ENCODE results near the gene EHMT2. TPM values are rescaled to one million over a fixed set of nuclear protein-coding genes. Genes with fewer than 3 reads are reported as not detected.
A peak's percentile ranks its signal among the peaks of the same experiment; 100 is the strongest.
"Not testable (repeated sequence)": the region's sequence is repeated elsewhere in the genome, so short reads cannot be mapped to it uniquely, and the experiment has no call there.

The EHMT2 gene
- total RNA-seq, 1 experiment from 2014 or later, result 40.4 TPM

DNA sequence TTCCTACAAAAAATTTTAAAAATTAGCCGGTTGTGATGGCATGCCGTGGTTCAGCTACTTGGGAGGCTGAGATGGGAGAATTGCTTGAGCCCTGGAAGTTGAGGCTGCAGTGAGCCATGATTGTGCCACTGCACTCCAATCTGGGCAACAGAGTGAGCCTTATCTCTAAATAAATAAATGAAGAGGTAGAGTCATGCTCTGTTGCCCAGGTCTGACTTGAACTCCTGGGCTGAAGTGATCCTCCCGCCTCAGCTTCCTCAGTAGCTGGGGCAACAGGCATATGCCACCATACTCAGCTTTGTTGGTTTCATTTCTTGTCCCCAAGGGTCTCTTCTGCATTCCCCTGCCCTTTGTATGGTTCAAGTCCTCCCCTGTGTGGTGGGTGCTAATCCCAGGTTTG is 53.0 kb downstream of the EHMT2 start:
- no peak for DNase-seq (ENCODE audit: low read depth in 1 of 2, low spot score in 2 of 2)
- no peaks in the 10 kb centered on the region; the same call in 1 of the 2 replicates for H3K4me1 ChIP-seq (replicated peaks)

GRCh38 chr6:31842053-31842452 is 55.4 kb downstream of the EHMT2 start:
- peaks cover 50% of the 10 kb centered on the region for H3K36me3 ChIP-seq
- DNase-seq (ENCODE audit: low read depth in 1 of 2, low spot score in 2 of 2), result no peak
- no peak overlapping the region for H3K4me3 ChIP-seq
- H3K27me3 ChIP-seq (replicated peaks), result no peaks in the 10 kb centered on the region
- H3K9me3 ChIP-seq (replicated peaks), result no peaks in the 10 kb centered on the region
- H3K27ac ChIP-seq, result no peak overlapping the region
- peaks cover 17% of the 10 kb centered on the region for H3K4me1 ChIP-seq (replicated peaks)

More for the DNA sequence above, 53.0 kb downstream of the EHMT2 start:
- H3K9me3 ChIP-seq (replicated peaks), result no peaks in the 10 kb centered on the region
- peaks cover 25% of the 10 kb centered on the region for H3K36me3 ChIP-seq
- H3K4me3 ChIP-seq, result no peak overlapping the region
- H3K27me3 ChIP-seq (replicated peaks), result no peaks in the 10 kb centered on the region
- H3K27ac ChIP-seq, result no peak overlapping the region

DNA sequence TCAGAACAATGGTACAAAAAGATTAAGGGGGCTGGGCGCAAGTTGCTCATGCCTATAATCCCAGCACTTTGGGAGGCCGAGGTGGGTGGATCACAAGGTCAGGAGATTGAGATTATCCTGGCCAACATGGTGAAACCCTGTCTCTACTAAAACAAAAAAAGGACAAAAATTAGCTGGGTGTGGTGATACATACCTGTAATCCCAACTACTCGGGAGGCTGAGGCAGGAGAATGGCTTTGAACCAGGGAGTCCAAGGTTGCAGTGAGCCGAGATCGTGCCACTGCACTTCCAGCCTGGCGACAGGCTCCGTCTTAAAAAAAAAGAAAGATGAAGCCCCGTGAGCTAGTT is 57.7 kb downstream of the EHMT2 start:
- DNase-seq (ENCODE audit: low read depth in 1 of 2, low spot score in 2 of 2); H3K9me3 ChIP-seq (replicated peaks); H3K27me3 ChIP-seq (replicated peaks); H3K27ac ChIP-seq; H3K4me3 ChIP-seq: not testable (repeated sequence)
- peaks cover 73% of the 10 kb centered on the region for H3K36me3 ChIP-seq
- peaks cover 29% of the 10 kb centered on the region for H3K4me1 ChIP-seq (replicated peaks)

- Histone ChIP-seq H3K4me1 (replicated peaks) (peaks cover 33% of the 10 kb centered on the region), H3K27ac (no peak overlapping the region), H3K4me3 (no peak overlapping the region), H3K36me3 (peaks cover 73% of the 10 kb centered on the region), H3K27me3 (replicated peaks) (no peaks in the 10 kb centered on the region), H3K9me3 (replicated peaks) (no peaks in the 10 kb centered on the region)
- DNase-seq (ENCODE audit: low read depth in 1 of 2, low spot score in 2 of 2), result no peak
These were observed 58.5 kb downstream of the EHMT2 start for GRCh38 chr6:31838968-31839367.

DNA sequence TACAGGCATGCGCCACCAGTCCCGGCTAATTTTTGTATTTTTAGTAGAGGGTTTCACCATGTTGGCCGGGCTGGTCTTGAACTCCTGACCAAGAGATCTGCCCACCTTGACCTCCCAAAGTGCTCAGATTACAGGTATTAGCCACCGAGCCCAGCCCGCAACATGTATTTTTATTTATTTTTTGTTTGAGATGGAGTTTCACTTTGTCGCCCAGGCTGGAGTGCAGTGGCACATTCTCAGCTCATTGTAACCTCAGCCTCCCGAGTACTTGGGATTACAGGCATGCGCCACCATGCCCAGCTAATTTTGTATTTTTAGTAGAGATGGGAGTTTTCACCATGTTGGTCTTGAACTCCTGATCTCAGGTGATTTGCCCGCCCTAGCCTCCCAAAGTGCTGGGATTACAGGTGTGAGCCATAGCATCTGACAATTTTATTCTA is 59.4 kb downstream of the EHMT2 start:
- Histone ChIP-seq H3K4me1 (replicated peaks) (peaks cover 34% of the 10 kb centered on the region), H3K36me3 (peaks cover 73% of the 10 kb centered on the region), H3K4me3 (peak overlapping the region; percentile 74)
- H3K27ac ChIP-seq; H3K27me3 ChIP-seq (replicated peaks); DNase-seq (ENCODE audit: low read depth in 1 of 2, low spot score in 2 of 2); H3K9me3 ChIP-seq (replicated peaks): not testable (repeated sequence)

DNA sequence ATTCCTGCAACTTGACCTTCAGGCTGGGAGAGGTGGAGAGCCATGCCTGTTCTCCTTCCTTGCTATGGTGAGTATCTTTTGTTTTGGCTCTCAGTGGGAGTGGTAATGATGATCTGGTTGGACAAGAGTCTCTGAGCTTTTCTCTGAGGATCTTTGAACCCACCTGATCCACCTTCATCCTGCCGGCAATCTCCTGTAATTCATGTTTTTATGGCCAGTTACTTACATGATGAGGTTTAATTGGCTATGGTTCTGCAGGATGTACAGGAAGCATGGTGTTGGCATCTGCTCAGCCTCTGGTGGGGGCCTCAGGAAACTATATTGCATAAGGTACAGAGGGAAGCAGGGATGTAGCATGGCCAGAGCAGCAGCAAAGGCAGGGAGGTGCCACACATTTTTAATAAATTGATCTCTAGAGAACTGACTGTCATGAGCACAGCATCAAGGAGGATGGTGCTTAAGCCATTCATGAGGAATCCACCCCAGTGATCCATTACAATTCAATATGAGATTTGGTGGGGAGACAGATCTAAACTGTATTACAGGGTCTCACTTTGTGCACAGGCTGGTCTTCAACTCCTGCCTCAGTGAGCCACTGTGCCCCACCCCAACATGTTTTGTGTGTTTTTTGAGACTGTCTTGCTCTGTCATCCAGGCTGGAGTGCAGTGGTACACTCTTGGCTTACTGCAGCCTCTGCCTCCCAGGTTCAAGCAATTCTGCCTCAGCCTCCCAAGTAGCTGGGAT is 60.0 kb downstream of the EHMT2 start:
- Histone ChIP-seq H3K27me3 (replicated peaks) (no peaks in the 10 kb centered on the region), H3K27ac (peak overlapping the region; percentile 1; the same call in 1 of the 2 replicates), H3K36me3 (peaks cover 73% of the 10 kb centered on the region), H3K4me3 (peak overlapping the region; percentile 74), H3K9me3 (replicated peaks) (no peaks in the 10 kb centered on the region), H3K4me1 (replicated peaks) (peaks cover 34% of the 10 kb centered on the region)
- no peak for DNase-seq (ENCODE audit: low read depth in 1 of 2, low spot score in 2 of 2)

GRCh38 chr6:31836474-31837368 is 60.8 kb downstream of the EHMT2 start:
- peaks cover 70% of the 10 kb centered on the region for H3K36me3 ChIP-seq
- no peaks in the 10 kb centered on the region for H3K9me3 ChIP-seq (replicated peaks)
- no peaks in the 10 kb centered on the region for H3K27me3 ChIP-seq (replicated peaks)
- peaks cover 34% of the 10 kb centered on the region for H3K4me1 ChIP-seq (replicated peaks)
- peak overlapping the region; percentile 74 for H3K4me3 ChIP-seq
- peak overlapping the region; percentile 21; the same call in 1 of the 2 replicates for H3K27ac ChIP-seq
- peak in 1 of 2 experiments; percentile 38 for DNase-seq (ENCODE audit: low read depth in 1 of 2, low spot score in 2 of 2)

GRCh38 chr6:31836047-31836473 is 61.4 kb downstream of the EHMT2 start:
- Histone ChIP-seq H3K36me3 (peaks cover 67% of the 10 kb centered on the region), H3K27ac (0 out of 2 replicates have a peak overlapping the region, but pooled peaks have one; percentile 21), H3K9me3 (replicated peaks) (no peaks in the 10 kb centered on the region), H3K27me3 (replicated peaks) (no peaks in the 10 kb centered on the region), H3K4me1 (replicated peaks) (peaks cover 34% of the 10 kb centered on the region), H3K4me3 (peak overlapping the region; percentile 74)
- peak in 1 of 2 experiments; percentile 30 for DNase-seq (ENCODE audit: low read depth in 1 of 2, low spot score in 2 of 2)

DNA sequence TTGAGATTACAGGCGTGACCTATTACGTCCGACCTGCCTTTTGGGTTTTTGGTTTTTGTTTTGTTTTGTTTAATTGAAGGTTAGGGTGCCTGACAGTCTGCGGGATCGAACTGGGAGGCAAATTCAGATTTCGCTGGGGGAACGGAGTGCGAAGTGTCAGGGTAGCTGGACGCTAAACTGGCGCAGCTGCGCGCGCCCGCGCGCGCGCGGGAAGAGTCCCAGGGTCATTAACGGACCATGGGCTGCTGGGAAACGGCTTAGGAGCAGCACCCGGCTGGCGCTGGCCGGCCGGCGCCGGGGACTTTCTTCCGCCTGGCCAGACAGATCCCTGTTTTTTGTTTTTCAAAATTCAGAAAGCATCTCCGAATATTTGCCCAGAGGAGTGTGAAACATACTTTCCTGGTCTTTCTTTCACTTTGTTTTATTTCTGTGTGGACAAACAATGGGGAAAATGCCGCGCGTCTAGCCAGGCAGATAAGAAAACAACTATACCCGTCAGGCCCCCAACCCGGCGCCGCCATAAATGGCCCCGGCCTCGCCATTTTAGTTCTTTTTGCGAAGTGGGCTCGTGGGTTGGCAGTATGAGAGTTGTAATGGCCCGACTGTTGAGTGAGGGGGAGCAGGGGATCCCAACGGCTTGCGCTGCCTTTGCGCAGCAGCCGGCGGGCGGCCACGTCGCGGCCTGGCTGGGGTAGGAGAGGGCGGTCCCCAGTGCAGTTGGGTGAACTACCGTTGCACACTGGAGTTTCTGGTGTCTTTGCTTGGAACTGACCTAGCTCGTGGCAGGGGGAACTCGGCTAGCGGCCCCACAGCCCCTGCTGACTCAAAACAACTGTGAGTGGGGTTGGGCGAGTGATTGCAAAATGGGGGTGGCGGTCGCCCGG is 62.9 kb downstream of the EHMT2 start:
- Histone ChIP-seq H3K4me3 (peak overlapping the region; percentile 74), H3K4me1 (replicated peaks) (peaks cover 38% of the 10 kb centered on the region), H3K27ac (peak overlapping the region; percentile 99), H3K9me3 (replicated peaks) (no peaks in the 10 kb centered on the region), H3K36me3 (peaks cover 55% of the 10 kb centered on the region), H3K27me3 (replicated peaks) (no peaks in the 10 kb centered on the region)
- peak; percentile 90 to 96 for DNase-seq (ENCODE audit: low read depth in 1 of 2, low spot score in 2 of 2)

DNA sequence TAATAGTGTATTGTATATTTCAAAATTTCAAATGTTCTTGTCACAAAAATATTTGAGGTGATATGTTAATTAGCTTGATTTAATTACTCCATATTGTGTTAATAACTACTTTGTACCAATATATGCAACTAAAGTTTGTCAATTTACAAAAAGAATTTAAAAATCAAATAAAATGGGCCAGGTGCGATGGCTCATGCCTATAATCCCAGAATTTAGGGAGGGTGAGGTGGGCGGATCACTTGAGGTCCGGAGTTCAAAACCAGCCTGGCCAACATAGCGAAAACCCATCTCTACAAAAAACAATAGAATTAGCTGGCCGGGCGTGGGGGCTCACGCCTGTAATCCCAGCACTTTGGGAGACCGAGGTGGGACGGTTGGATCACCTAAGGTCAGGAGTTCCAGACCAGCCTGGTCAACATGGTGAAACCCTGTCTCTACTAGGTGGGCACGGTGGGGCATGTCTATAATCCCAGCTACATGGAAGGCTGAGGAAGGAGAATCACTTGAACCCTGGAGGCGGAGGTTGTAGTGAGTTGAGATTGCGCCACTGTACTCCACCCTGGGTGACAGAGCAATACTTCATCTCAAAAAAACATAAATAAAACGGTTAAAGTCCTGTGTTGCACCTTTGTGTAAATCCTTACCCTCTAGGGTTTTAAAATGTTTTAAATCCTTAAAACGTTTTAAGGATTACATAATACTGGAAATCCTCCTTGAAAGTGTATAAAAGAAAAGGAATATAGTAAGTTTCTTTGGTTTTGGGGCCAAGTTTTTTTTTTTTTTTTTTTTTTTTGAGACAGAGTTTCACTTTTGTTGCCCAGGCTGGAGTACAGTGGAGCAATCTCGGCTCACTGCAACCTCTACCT is 65.9 kb downstream of the EHMT2 start:
- H3K27ac ChIP-seq, result no peak overlapping the region
- H3K36me3 ChIP-seq, result peaks cover 26% of the 10 kb centered on the region
- H3K4me3 ChIP-seq, result no peak overlapping the region
- peaks cover 20% of the 10 kb centered on the region for H3K4me1 ChIP-seq (replicated peaks)
- H3K9me3 ChIP-seq (replicated peaks), result no peaks in the 10 kb centered on the region
- no peak for DNase-seq (ENCODE audit: low read depth in 1 of 2, low spot score in 2 of 2)
- no peaks in the 10 kb centered on the region for H3K27me3 ChIP-seq (replicated peaks)

DNA sequence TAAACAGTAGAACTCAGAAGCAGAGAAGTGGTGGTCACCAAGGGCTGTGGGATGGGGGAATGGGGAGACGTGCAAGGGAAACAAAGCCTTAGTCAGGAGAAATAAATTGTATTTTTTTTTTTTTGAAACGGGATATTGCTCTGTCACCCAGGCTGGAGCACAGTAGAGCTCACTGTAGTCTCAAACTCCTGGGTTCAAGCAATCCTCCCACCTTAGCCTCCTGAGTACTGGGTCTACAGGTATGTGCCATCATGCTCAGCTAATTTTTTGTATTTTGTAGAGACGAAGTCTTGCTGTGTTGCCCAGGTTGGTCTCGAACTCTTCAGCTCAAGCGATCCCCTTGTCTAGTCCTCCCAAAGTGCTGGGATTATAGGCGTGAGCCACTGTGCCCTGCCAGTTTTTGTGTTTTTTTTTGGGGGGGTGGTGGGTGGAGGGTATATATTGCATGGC is 66.6 kb downstream of the EHMT2 start:
- DNase-seq (ENCODE audit: low read depth in 1 of 2, low spot score in 2 of 2), result no peak
- Histone ChIP-seq H3K27ac (no peak overlapping the region), H3K27me3 (replicated peaks) (no peaks in the 10 kb centered on the region), H3K36me3 (peaks cover 19% of the 10 kb centered on the region), H3K4me1 (replicated peaks) (peaks cover 20% of the 10 kb centered on the region), H3K4me3 (peak overlapping the region; percentile 44), H3K9me3 (replicated peaks) (no peaks in the 10 kb centered on the region)

Data from SJSA1 (cell line).